Measurements from ENCODE around the gene SLC27A1.
"Not testable (repeated sequence)": the region's sequence is repeated elsewhere in the genome, so short reads cannot be mapped to it uniquely, and the experiment has no call there.

The SLC27A1 gene

DNA sequence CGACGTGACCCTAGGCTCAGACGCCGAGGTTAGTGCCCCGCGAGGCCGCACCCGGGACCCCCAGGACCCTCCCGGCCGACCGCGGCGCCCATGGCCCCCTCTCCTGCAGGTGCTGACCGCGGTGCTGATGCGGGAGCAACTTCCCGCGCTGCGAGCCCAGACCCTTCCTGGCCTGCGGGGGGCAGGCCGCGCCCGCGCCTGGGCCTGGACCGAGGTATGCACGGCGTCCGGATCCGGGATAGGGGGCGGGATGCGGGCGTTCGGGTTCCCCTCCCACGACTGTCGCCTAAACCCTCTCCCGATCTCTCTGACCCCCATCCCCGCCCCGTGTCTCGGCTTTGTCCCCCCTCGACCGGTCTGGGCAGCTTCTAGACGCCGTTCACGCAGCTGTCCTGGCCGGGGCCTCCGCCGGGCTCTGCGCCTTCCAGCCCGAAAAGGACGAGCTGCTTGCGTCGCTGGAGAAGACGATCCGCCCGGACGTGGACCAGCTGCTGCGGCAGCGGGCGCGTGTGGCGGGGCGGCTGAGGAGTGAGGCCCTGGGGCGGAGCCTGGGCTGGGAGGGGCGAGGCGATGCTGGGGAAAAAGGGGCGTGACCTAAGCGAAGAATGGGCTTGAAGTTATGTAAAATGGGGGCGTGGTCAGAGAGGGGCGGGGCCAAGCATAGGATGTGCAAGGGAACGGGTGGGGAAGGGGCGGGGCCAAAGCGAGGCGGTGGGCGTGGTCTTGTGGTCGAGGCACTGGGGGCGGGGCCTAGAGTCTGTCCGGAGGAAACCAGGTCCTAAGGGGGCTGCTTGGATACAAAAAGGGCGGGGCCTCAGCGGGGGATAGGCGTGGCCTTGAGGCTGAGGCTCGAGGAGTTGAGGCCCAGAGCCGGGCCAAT, 69.2 kb downstream of the SLC27A1 start:
- peak; percentile 81 for DNase-seq (ENCODE audit: low read depth)

GRCh38 chr19:17540174-17540573, 69.8 kb downstream of the SLC27A1 start:
- no peak for DNase-seq (ENCODE audit: low read depth)

DNA sequence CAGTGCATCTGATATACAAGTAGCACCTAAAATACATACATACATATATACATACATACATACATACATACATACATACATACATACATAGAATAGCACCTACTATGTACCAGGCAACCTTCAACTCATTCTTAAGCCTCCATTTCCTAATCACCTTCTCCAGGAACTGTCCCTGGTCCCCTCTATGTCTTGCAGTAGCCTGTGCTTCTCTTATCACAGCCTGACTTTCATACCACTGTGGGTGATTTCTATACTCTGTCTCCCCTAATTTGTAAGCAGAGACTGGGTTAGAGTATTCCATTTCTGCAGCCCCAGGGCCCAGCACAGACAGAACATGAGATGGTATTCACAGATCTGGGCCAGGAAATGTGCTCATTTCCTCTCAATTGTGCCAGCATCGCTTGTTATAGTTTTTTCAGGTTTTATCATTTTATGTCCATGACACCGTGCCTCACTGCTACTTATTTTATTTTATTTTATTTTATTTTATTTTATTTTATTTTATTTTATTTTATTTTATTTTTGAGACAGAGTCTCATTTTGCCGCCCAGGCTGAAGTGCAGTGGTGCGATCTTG, 70.9 kb downstream of the SLC27A1 start:
- no peak for DNase-seq (ENCODE audit: low read depth)

GRCh38 chr19:17542042-17542441, 71.7 kb downstream of the SLC27A1 start:
- DNase-seq (ENCODE audit: low read depth): no peak

DNA sequence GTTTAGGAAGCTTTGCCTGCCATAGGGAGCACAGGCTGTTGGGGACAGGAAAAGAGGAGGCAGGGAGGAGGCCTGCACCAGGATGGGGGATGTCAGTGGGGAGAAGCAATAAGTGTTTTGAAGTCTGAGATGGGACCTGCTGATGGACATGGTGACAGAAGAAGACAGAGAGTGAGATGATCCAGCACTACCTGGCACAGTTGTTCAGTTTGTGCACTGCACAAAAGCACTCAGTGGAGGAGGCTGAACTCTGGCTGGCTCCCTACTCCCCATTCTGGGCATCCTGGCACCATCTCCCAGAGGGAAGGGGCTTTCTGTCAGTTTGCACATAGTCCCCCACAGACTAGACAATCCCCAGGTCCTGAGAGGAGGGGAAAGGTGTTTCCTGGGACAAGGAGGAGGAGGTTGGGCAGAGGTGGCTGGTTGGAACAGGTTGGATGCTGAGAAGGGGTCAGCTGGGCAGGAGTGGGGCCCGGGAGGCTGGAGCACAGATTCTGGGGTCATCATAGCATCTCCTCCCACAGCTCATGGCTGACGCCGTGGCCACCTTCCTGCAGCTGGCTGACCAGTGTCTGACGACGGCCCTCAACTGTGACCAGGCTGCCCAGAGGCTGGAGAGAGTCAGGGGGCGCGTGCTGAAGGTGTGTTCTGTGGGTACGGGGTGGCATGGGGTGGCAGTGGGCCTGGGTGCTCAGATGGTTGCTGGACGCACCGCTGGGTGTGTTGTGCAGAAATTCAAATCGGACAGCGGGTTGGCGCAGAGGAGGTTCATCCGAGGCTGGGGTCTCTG, 72.7 kb downstream of the SLC27A1 start:
- DNase-seq (ENCODE audit: low read depth): no peak

DNA sequence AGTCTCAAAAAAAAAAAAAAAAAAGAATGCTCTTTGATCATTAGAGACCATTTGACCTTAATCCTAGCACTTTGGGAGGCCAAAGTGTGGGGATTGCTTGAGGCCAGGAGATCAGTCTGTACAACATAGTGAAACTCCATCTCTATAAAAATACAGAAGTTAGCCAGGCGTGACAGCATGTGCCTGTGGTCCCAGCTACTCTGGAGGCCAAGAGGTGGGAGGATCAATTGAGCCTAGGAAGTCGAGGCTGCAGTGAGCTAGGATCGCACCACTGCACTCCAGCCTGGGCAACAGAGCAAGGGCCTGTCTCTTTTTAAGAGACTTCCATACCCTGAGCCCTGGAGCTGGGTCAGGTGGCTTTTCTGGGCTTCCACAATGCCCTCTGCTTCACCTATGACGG, 73.7 kb downstream of the SLC27A1 start:
- no peak for DNase-seq (ENCODE audit: low read depth)

GRCh38 chr19:17544418-17544817, 74.1 kb downstream of the SLC27A1 start:
- DNase-seq (ENCODE audit: low read depth): no peak

- DNase-seq (ENCODE audit: low read depth): no peak
Measured at GRCh38 chr19:17548145-17548544, 77.8 kb downstream of the SLC27A1 start.

- no peak for DNase-seq (ENCODE audit: low read depth)
Measured at GRCh38 chr19:17549085-17549740, 78.9 kb downstream of the SLC27A1 start.

- no peak for DNase-seq (ENCODE audit: low read depth)
Measured at GRCh38 chr19:17550076-17550667, 79.8 kb downstream of the SLC27A1 start.

GRCh38 chr19:17552735-17553134, 82.4 kb downstream of the SLC27A1 start:
- DNase-seq (ENCODE audit: low read depth): not testable (repeated sequence)

DNA sequence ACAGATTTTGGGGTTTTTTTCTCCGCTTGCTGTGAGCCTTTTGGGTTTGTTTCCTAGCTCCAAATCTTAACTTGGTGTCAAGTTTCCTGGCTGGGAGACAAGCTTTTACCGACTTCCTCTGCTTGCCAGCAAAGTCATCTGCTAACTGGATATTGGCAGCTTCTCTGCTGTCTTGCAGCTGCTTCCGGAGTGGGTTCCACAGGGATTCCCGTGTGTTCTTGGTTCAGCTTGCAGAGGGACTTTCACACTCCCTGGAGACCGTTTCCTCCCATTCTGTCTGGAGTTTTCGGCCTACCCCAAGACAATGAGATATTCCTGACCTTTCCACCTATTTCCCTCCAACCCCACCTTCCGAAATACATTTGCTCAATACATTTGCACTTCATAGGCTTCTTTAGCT, 82.9 kb downstream of the SLC27A1 start:
- DNase-seq (ENCODE audit: low read depth): no peak

- DNase-seq (ENCODE audit: low read depth): no peak
Measured at GRCh38 chr19:17554968-17555479, 84.7 kb downstream of the SLC27A1 start.

- peak; percentile 92 for DNase-seq (ENCODE audit: low read depth)
Measured at GRCh38 chr19:17555480-17555928, 85.2 kb downstream of the SLC27A1 start, which contains the start of gene COLGALT1. Gene COLGALT1 (plus strand): TSS chr19:17555649. CDS start chr19:17555714, 65 bp downstream.
